Measurements from ENCODE around the gene ZSCAN31.
"Not testable (repeated sequence)": the region's sequence is repeated elsewhere in the genome, so short reads cannot be mapped to it uniquely, and the experiment has no call there.

The ZSCAN31 gene

DNA sequence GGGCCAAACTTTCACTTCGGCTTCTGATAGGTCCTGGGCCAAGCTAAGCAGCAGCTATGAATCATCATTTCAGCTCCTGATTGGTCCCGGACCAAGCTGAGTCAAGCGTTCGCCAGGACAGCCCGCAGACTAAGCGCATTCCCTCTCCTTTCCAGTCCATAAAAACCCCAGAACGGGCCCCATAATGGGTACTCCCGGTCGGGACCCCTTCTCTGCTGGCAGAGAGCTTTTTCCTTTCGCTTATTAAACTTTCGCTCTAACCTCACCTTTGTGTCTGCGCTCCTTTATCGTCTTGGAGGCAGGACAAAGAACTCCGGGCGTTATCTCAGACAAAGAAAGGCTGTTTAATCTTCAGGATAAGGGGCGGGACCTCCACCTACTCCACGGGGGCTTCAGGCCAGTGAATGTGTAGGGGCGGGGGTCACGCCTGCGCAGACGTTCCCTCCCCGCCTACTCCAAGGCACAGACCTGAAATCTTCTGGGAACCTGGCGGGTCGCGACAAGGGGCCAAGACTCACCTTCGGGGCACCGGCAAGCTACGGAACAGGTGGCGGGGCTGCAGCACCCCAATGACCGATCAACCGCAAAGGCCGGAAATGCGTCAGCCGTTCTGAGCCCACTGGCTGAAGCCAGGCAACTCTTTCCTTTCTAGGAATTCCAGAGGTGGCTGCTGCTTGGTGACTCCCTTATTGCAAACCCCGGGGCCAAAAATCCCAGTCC is at the start of gene ZSCAN31:
Gene ZSCAN31, minus strand, starts transcription at position 585 of the 720 bp plus-strand sequence. CDS start 6,465 bp downstream, outside the sequence.
- FAIRE-seq: peak; percentile 96

DNA sequence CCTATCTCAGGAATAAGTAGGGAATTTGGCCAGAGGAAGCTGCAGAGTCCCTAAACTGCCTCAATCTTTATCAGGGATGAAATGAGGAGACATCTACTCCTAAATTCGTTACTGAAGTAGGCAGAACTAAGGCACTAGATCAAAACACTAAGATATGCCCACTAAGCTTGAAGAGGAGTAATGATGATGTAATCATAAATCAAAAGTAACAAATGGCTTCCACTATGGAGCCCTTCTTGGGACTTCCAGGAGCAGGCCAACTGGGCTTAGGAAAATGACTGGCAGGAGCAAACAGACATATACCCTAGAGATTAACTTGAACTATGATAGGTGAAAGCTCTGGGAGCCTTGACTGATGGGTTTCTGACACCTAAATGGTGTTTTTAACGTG is 48.2 kb upstream of the ZSCAN31 start:
- FAIRE-seq: no peak

DNA sequence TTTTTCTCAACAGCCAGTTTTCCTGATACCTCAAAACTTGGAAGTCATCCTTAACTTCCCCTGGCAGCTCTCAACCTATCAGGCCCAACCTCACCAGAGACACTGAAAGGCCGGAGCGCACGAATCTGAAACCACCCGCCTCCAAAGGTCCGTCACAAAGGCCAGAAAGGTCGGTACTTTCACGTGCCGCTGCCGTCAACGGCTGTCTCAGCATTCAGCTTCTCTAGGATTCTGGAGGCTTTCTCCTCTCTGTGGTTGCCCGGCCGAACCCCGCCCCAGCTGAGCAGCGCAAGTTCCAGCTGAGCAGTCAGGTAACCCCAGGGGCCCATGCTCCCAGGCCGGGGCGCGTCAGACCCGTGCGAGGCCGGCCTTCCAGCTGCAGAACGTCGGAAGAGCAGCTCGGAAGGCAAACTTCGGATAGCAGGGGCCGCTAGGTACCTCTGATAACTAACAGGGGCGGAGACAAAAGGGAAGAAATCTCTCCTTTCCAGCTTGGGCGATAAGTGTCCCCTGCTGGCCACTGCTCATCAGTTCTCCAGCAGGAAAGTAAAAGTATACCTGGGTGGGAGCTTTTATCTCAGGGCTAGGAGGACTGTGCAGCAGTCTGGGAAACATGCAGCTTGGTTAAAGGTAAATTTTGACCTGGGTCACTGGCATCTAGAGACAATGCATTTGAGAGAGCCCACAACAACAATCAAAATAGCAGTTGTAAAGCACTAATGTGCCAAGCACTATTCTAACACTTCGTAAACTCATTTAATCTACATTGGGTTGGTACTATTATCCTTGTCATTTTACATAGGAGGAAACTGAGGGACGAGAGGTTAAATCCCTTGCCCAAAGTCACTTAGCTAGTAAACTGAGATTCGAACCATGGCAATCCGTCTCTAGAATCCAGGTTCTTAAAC is 47.5 kb upstream of the ZSCAN31 start:
- FAIRE-seq: peak; percentile 65

DNA sequence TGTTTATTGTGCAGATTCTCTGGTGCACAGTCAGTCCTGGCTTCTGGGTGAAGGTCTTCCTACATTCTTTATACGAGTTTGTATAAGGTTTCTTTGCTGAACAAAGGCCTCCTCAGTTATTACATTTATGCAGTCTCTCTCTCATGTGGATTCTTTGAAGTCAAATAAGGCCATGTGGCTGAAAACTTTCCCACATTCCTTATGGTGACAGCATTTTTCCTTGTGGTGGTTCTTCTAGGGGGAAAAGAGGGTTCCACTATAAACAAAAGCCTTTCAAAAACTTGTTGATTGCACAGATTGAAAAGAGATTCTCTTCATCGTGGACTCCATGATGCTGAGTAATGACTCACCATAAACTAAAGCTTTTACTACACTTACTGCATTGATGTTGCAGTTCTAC is 44.4 kb upstream of the ZSCAN31 start:
- no peak for FAIRE-seq

DNA sequence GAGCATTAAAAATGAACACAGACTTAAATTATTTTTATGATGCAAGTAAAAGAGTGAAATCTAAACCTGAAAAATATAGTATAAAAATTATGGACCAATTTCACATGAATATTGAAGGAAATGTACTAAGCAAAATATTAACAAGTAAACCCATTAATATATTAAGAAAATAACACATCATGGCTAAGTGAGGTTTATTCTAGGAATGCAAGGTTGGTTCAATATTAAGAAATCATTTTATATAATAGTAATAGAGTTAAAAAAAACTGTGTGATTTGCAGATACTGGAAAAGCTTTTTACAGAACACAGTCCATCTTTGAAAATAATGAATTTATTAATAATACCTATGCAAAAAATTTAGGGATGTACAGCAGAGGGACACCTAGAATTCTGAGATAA is 42.7 kb upstream of the ZSCAN31 start:
- peak; percentile 91 for FAIRE-seq

DNA sequence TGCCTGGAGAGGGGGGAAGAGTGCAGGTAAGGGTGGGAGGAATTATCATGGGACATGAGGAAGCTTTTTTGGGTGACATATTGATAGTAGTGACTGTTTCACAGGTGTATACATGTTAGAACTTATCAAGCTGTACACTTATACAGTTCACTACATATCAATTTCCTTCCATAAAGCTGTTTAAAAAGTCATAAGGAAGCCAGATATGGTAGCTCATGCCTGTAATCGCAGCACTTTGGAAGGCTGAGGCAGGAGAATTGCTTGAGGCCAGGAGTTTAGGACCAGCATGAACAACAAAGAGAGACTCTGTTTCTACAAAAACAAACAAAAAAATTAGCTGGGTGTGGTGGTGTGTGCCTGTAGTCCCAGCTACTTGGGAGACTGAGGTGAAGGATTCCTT is 41.9 kb upstream of the ZSCAN31 start:
- no peak for FAIRE-seq

DNA sequence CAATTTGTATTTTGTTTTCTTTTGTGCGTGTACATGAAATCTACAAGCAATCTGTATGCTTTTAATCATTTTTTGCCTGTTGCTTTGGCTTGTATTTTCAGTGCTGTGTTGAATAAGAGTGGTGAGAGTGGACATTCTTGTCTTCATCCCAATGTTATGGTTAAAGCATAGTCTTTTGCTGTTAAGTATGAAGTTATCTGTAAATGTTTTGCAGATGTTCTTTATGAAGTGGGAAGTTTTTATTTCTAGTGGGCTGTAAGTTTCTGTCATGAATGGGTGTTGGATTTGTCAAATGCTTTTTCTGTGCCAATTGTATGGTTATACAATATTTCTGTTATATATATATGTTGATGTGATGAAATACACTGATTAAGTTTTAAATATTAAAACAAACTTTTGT is 38.0 kb upstream of the ZSCAN31 start:
- no peak for FAIRE-seq

DNA sequence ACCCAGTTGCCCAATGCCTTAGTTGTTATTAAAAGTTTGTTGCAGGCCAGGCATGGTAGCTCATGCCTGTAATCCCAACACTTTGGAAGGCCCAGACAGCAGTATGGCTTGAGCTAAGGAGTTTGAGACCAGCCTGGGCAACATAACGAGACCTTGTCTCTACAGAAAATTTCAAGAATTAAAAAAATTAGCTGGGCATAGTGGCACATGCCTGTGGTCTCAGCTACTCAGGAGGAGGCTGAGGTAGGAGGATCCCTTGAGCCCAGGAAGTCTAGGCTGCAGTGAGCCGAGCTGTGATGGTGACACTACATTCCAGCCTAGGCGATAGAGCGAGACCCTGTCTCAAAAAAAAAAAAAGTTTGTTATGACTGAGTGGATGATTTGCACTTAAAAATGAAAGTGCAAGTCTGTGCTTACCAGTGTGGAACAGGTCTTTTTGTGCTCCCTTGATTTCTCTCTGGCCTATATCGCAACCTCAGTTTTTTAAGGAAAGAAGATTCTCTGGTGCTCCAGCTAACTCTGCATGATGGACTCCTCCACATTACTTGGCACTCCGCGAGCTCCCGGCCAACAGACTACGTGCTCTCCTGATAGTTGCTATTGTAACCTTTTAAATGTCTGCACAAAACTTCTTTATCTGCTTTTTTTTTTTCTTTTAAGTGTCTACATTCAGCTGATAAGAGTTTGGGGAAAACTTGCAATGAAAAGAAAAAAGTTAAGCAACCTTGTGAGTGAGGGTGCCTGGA is 35.9 kb upstream of the ZSCAN31 start:
- FAIRE-seq: no peak

DNA sequence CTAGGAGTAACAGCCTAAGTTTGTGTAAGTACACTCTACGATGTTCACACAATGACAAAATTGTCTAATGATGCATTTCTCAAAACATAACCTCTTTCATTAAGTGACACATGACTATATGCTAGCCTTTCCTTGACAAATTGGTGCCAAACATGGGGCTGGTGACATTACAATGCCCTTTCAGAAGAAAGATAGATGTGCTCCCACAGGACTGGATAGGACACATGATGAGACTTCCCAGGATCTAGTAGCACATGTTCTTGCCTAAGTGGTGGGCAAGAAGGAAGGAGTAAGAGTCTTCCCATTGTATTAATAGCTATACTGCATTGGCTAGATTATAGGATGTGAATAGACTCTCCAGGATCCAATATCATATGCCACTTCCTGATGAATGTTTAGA is 35.3 kb upstream of the ZSCAN31 start:
- no peak for FAIRE-seq

- no peak for FAIRE-seq
These were observed 34.5 kb upstream of the ZSCAN31 start for GRCh38 chr6:28370440-28370839.

DNA sequence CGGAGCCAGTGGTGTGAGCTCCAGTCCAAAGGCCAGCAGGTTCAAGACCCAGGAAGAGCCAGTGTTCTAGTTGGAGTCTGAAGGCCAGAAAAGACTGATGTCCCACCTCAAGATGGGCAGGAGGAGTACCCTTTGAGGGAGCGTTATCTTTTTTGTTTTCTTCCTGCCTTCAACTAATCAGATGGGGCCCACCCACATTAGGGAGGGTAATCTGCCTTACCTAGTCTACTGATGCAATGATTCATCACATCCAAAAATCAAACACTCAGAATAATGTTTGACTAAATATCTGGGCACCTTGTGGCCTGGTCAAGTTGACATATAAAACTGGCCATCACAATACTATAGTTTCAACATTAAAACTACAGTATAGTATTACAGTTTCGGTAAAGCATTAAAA is 33.5 kb upstream of the ZSCAN31 start:
- no peak for FAIRE-seq

GRCh38 chr6:28368522-28368921 is 32.6 kb upstream of the ZSCAN31 start:
- FAIRE-seq: no peak

DNA sequence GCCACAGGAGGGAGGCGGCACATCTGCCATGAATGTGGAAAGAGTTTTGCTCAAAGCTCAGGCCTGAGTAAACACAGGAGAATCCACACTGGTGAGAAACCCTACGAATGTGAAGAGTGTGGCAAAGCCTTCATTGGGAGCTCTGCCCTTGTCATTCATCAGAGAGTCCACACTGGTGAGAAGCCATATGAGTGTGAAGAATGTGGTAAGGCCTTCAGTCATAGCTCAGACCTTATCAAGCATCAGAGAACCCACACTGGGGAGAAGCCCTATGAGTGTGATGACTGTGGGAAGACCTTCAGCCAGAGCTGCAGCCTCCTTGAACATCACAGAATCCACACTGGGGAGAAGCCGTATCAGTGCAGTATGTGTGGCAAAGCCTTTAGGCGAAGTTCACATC is 29.6 kb upstream of the ZSCAN31 start:
- not testable (repeated sequence) for FAIRE-seq

GRCh38 chr6:28360961-28361360 is 25.0 kb upstream of the ZSCAN31 start:
- no peak for FAIRE-seq

DNA sequence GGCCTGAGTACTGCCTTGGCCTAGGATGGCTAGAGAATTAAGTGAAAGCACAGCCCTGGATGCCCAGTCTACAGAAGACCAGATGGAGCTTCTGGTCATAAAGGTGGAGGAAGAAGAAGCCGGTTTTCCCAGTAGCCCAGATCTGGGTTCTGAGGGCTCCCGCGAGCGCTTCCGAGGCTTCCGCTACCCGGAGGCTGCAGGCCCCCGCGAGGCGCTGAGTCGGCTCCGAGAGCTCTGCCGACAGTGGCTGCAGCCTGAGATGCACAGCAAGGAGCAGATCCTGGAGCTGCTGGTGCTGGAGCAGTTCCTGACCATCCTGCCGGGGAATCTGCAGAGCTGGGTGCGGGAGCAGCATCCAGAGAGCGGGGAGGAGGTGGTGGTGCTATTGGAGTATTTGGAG is 23.6 kb upstream of the ZSCAN31 start:
- not testable (repeated sequence) for FAIRE-seq

GRCh38 chr6:28357036-28357435 is 21.1 kb upstream of the ZSCAN31 start:
- no peak for FAIRE-seq

DNA sequence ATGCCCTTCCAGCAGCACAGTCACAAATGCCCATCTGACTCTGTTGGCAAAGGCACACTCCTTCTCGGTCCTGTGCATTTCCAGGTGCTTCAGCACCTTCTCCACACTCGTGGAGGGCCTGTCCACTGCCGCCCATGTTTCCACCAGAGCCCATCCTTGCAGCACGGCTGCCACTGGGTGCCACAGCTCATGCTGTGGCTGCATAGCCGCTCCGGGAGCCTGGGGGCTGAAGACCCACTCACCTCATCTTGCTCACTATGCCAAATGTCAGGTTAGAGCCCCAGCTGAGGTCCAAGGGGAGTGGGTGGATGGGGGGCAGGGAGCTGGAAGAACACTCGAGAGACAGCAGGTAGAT is 20.7 kb upstream of the ZSCAN31 start:
- no peak for FAIRE-seq

DNA sequence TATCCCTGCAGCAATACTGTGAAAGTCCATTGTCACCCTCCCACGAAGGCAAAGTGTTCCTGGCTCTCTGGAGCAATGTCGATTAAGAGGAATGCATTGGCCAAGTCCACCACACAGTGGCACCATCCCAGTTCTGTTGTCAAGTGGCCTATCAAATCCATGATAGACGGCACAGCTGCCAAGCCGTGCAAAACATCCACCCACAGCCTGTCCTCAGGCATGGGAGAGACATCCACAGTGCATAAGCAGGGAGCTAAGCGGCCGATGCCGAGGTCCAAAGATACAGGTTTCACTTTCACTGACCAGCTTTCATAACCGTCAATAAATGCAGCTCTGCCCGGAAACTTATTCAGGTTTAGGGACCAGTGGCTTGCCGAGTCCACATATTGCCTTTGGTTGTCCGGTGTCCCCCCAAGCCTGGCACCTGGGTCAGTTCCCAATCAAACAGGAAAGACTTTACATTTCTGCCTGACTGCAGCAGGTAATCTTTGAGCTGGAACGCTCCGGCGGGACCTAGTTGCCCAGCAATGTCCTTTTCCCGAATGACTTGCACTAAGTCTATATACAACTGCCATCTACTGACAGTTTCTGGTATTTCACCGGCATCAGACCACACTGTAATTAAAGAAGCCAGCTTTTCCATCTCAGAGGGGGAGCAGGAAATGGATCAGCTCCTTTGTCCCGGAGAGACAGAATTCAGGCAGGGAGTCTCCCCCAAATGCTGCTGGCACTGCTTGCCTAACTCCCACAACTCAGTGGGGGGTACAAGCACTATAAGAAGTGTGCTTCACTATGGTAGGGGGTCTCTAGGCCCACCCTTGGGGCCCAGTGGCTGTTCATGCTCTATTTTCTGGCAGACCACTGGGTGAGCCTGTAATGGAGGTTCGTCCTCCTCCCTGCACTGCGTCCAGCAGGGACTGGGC is 20.1 kb upstream of the ZSCAN31 start:
- FAIRE-seq: peak; percentile 93

- no peak for FAIRE-seq
These were observed 19.0 kb upstream of the ZSCAN31 start for GRCh38 chr6:28354688-28355554.

- FAIRE-seq: no peak
These were observed 18.2 kb upstream of the ZSCAN31 start for GRCh38 chr6:28353981-28354676.

DNA sequence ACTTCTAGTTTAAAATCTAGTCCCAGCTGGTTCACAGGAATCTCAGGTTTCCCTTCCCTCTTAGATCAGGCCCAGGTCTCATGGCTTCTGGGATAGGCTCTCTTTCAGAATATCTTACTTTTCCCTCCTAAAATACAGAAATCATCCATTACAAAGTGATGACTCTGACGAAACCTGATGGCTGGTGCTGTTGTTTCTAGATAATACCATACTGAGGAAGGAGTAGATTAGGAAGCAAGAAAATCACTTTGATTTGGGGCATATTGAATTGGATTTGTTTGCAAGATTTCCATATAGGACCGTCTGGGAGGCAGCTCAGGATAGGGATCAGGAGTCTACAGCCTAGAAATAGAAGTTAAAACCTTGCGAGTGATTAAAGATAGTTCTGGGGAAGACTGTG is 17.4 kb upstream of the ZSCAN31 start:
- no peak for FAIRE-seq

Measured in islet of Langerhans (tissue), 1 donor.